ENCODE measurements around the gene TKT.

Gene TKT

GRCh38 chr3:53226841-53227407 lies 28.9 kb downstream of the TKT start:
- peaks cover 0 to 98% (median 96%) of the 10 kb centered on the region in 5 donors for H3K36me3 ChIP-seq (ENCODE audit: control insufficient read depth in 5 of 5, insufficient read depth in 5 of 5, low read length in 5 of 5)
- peaks cover 7 to 39% (median 24%) of the 10 kb centered on the region in 5 donors for H3K4me1 ChIP-seq (ENCODE audit: control insufficient read depth in 5 of 5, insufficient read depth in 5 of 5, low read length in 5 of 5)
- peaks cover 0 to 1% (median 0%) of the 10 kb centered on the region in 5 donors for H3K9me3 ChIP-seq (ENCODE audit: control insufficient read depth in 5 of 5, low read length in 5 of 5)
- no peaks in the 10 kb centered on the region for H3K27me3 ChIP-seq (ENCODE audit: control insufficient read depth in 5 of 5, insufficient read depth in 4 of 5, low read length in 5 of 5)
- no peak overlapping the region for H3K4me3 ChIP-seq (ENCODE audit: low read depth in 1 of 5, low read length in 5 of 5)
- H3K27ac ChIP-seq (ENCODE audit: low read depth, low read length) = no peak overlapping the region
- no peak overlapping the region for H3K9ac ChIP-seq (ENCODE audit: low read length in 5 of 5)

- peaks cover 0 to 91% (median 90%) of the 10 kb centered on the region in 5 donors for H3K36me3 ChIP-seq (ENCODE audit: control insufficient read depth in 5 of 5, insufficient read depth in 5 of 5, low read length in 5 of 5)
- no peak overlapping the region for H3K27ac ChIP-seq (ENCODE audit: low read depth, low read length)
- peaks cover 0 to 2% (median 0%) of the 10 kb centered on the region in 5 donors for H3K9me3 ChIP-seq (ENCODE audit: control insufficient read depth in 5 of 5, low read length in 5 of 5)
Observed at GRCh38 chr3:53226142-53226840, 29.5 kb downstream of the TKT start.

GRCh38 chr3:53225651-53226050 lies 30.2 kb downstream of the TKT start:
- Histone ChIP-seq H3K27me3 (ENCODE audit: control insufficient read depth in 5 of 5, insufficient read depth in 4 of 5, low read length in 5 of 5) (no peaks in the 10 kb centered on the region), H3K27ac (ENCODE audit: low read depth, low read length) (no peak overlapping the region), H3K9me3 (ENCODE audit: control insufficient read depth in 5 of 5, low read length in 5 of 5) (peaks cover 0 to 2% (median 0%) of the 10 kb centered on the region in 5 donors), H3K4me3 (ENCODE audit: low read depth in 1 of 5, low read length in 5 of 5) (no peak overlapping the region), H3K9ac (ENCODE audit: low read length in 5 of 5) (no peak overlapping the region), H3K36me3 (ENCODE audit: control insufficient read depth in 5 of 5, insufficient read depth in 5 of 5, low read length in 5 of 5) (peaks cover 0 to 85% (median 83%) of the 10 kb centered on the region in 5 donors), H3K4me1 (ENCODE audit: control insufficient read depth in 5 of 5, insufficient read depth in 5 of 5, low read length in 5 of 5) (peaks cover 7 to 36% (median 24%) of the 10 kb centered on the region in 5 donors)

More at GRCh38 chr3:53226142-53226840, 29.5 kb downstream of the TKT start:
- Histone ChIP-seq H3K9ac (ENCODE audit: low read length in 5 of 5) (no peak overlapping the region), H3K4me3 (ENCODE audit: low read depth in 1 of 5, low read length in 5 of 5) (no peak overlapping the region), H3K4me1 (ENCODE audit: control insufficient read depth in 5 of 5, insufficient read depth in 5 of 5, low read length in 5 of 5) (peaks cover 7 to 36% (median 24%) of the 10 kb centered on the region in 5 donors), H3K27me3 (ENCODE audit: control insufficient read depth in 5 of 5, insufficient read depth in 4 of 5, low read length in 5 of 5) (no peaks in the 10 kb centered on the region)

- Histone ChIP-seq H3K27ac (ENCODE audit: low read depth, low read length) (peak overlapping the region; percentile 77), H3K4me1 (ENCODE audit: control insufficient read depth in 5 of 5, insufficient read depth in 5 of 5, low read length in 5 of 5) (peaks cover 7 to 36% (median 26%) of the 10 kb centered on the region in 5 donors), H3K27me3 (ENCODE audit: control insufficient read depth in 5 of 5, insufficient read depth in 4 of 5, low read length in 5 of 5) (no peaks in the 10 kb centered on the region), H3K36me3 (ENCODE audit: control insufficient read depth in 5 of 5, insufficient read depth in 5 of 5, low read length in 5 of 5) (peaks cover 0 to 80% (median 78%) of the 10 kb centered on the region in 5 donors), H3K9ac (ENCODE audit: low read length in 5 of 5) (no peak overlapping the region), H3K9me3 (ENCODE audit: control insufficient read depth in 5 of 5, low read length in 5 of 5) (peaks cover 0 to 2% (median 0%) of the 10 kb centered on the region in 5 donors), H3K4me3 (ENCODE audit: low read depth in 1 of 5, low read length in 5 of 5) (no peak overlapping the region)
Observed at GRCh38 chr3:53225181-53225580, 30.6 kb downstream of the TKT start.

GRCh38 chr3:53224536-53224935 lies 31.3 kb downstream of the TKT start:
- Histone ChIP-seq H3K27me3 (ENCODE audit: control insufficient read depth in 5 of 5, insufficient read depth in 4 of 5, low read length in 5 of 5) (no peaks in the 10 kb centered on the region), H3K4me3 (ENCODE audit: low read depth in 1 of 5, low read length in 5 of 5) (no peak overlapping the region), H3K9me3 (ENCODE audit: control insufficient read depth in 5 of 5, low read length in 5 of 5) (peaks cover 0 to 2% (median 0%) of the 10 kb centered on the region in 5 donors), H3K36me3 (ENCODE audit: control insufficient read depth in 5 of 5, insufficient read depth in 5 of 5, low read length in 5 of 5) (peaks cover 0 to 74% (median 72%) of the 10 kb centered on the region in 5 donors), H3K9ac (ENCODE audit: low read length in 5 of 5) (peak overlapping the region in 1 of 5 donors; percentile 43), H3K27ac (ENCODE audit: low read depth, low read length) (peak overlapping the region; percentile 77), H3K4me1 (ENCODE audit: control insufficient read depth in 5 of 5, insufficient read depth in 5 of 5, low read length in 5 of 5) (peaks cover 7 to 36% (median 30%) of the 10 kb centered on the region in 5 donors)

- Histone ChIP-seq H3K36me3 (ENCODE audit: control insufficient read depth in 5 of 5, insufficient read depth in 5 of 5, low read length in 5 of 5) (peaks cover 0 to 69% (median 67%) of the 10 kb centered on the region in 5 donors), H3K9ac (ENCODE audit: low read length in 5 of 5) (peak overlapping the region in 1 of 5 donors; percentile 43), H3K27me3 (ENCODE audit: control insufficient read depth in 5 of 5, insufficient read depth in 4 of 5, low read length in 5 of 5) (no peaks in the 10 kb centered on the region), H3K9me3 (ENCODE audit: control insufficient read depth in 5 of 5, low read length in 5 of 5) (peaks cover 0 to 2% (median 0%) of the 10 kb centered on the region in 5 donors), H3K27ac (ENCODE audit: low read depth, low read length) (peak overlapping the region; percentile 77), H3K4me1 (ENCODE audit: control insufficient read depth in 5 of 5, insufficient read depth in 5 of 5, low read length in 5 of 5) (peaks cover 7 to 36% (median 30%) of the 10 kb centered on the region in 5 donors), H3K4me3 (ENCODE audit: low read depth in 1 of 5, low read length in 5 of 5) (no peak overlapping the region)
Observed at GRCh38 chr3:53224026-53224425, 31.8 kb downstream of the TKT start.

- Histone ChIP-seq H3K36me3 (ENCODE audit: control insufficient read depth in 5 of 5, insufficient read depth in 5 of 5, low read length in 5 of 5) (peaks cover 0 to 64% (median 62%) of the 10 kb centered on the region in 5 donors), H3K4me1 (ENCODE audit: control insufficient read depth in 5 of 5, insufficient read depth in 5 of 5, low read length in 5 of 5) (peaks cover 7 to 36% (median 30%) of the 10 kb centered on the region in 5 donors), H3K27me3 (ENCODE audit: control insufficient read depth in 5 of 5, insufficient read depth in 4 of 5, low read length in 5 of 5) (no peaks in the 10 kb centered on the region), H3K27ac (ENCODE audit: low read depth, low read length) (peak overlapping the region; percentile 77), H3K4me3 (ENCODE audit: low read depth in 1 of 5, low read length in 5 of 5) (no peak overlapping the region), H3K9me3 (ENCODE audit: control insufficient read depth in 5 of 5, low read length in 5 of 5) (peaks cover 0 to 2% (median 0%) of the 10 kb centered on the region in 5 donors), H3K9ac (ENCODE audit: low read length in 5 of 5) (peak overlapping the region in 3 of 5 donors; percentile 13 to 70 (median 27))
Observed at GRCh38 chr3:53223541-53223966, 32.3 kb downstream of the TKT start.

GRCh38 chr3:53223025-53223424 lies 32.8 kb downstream of the TKT start:
- Histone ChIP-seq H3K4me1 (ENCODE audit: control insufficient read depth in 5 of 5, insufficient read depth in 5 of 5, low read length in 5 of 5) (peaks cover 7 to 36% (median 26%) of the 10 kb centered on the region in 5 donors), H3K9me3 (ENCODE audit: control insufficient read depth in 5 of 5, low read length in 5 of 5) (peaks cover 0 to 2% (median 0%) of the 10 kb centered on the region in 5 donors), H3K36me3 (ENCODE audit: control insufficient read depth in 5 of 5, insufficient read depth in 5 of 5, low read length in 5 of 5) (peaks cover 0 to 59% (median 57%) of the 10 kb centered on the region in 5 donors), H3K27me3 (ENCODE audit: control insufficient read depth in 5 of 5, insufficient read depth in 4 of 5, low read length in 5 of 5) (no peaks in the 10 kb centered on the region), H3K9ac (ENCODE audit: low read length in 5 of 5) (peak overlapping the region in 3 of 5 donors; percentile 13 to 70 (median 54)), H3K27ac (ENCODE audit: low read depth, low read length) (peak overlapping the region; percentile 77), H3K4me3 (ENCODE audit: low read depth in 1 of 5, low read length in 5 of 5) (no peak overlapping the region)

GRCh38 chr3:53222183-53222901 lies 33.5 kb downstream of the TKT start:
- Histone ChIP-seq H3K27ac (ENCODE audit: low read depth, low read length) (peak overlapping the region; percentile 77), H3K9ac (ENCODE audit: low read length in 5 of 5) (peak overlapping the region in 3 of 5 donors; percentile 8 to 54 (median 14)), H3K4me3 (ENCODE audit: low read depth in 1 of 5, low read length in 5 of 5) (no peak overlapping the region), H3K36me3 (ENCODE audit: control insufficient read depth in 5 of 5, insufficient read depth in 5 of 5, low read length in 5 of 5) (peaks cover 0 to 52% (median 50%) of the 10 kb centered on the region in 5 donors), H3K4me1 (ENCODE audit: control insufficient read depth in 5 of 5, insufficient read depth in 5 of 5, low read length in 5 of 5) (peaks cover 7 to 36% (median 24%) of the 10 kb centered on the region in 5 donors), H3K27me3 (ENCODE audit: control insufficient read depth in 5 of 5, insufficient read depth in 4 of 5, low read length in 5 of 5) (no peaks in the 10 kb centered on the region), H3K9me3 (ENCODE audit: control insufficient read depth in 5 of 5, low read length in 5 of 5) (peaks cover 0 to 2% (median 0%) of the 10 kb centered on the region in 5 donors)

All from subcutaneous abdominal adipose tissue (tissue), 5 donors.